Keratinocyte (primary cell): ENCODE data around the gene RGL3. TPM values are rescaled to one million over a fixed set of nuclear protein-coding genes. Genes with fewer than 3 reads are reported as not detected.

Experiments used
- DNase-seq: peaks from one replicate; pipeline ENCODE4 v3.0.0-alpha.2; 2011; ENCODE audit warnings: low read depth, missing footprints, low spot score
- FAIRE-seq: peaks from 2 replicates; lab custom pipeline; 2011; peaks lifted over from hg19 to GRCh38; lab: Jason Lieb, UNC
- H2AFZ ChIP-seq: 2 replicates; pipeline ENCODE4 v1.6.0; 2012; ENCODE audit warnings: low read length, control low read depth, inconsistent platforms; ENCODE audit not compliant: control insufficient read depth
- H3K27ac ChIP-seq: 2 replicates; pipeline ENCODE4 v1.5.1; 2011; ENCODE audit warnings: low read length; ENCODE audit not compliant: control insufficient read depth, insufficient read depth
- H3K27me3 ChIP-seq: 3 replicates; pipeline ENCODE4 v1.6.0; 2011; ENCODE audit warnings: low read length; ENCODE audit not compliant: control insufficient read depth, insufficient read depth; ENCODE audit errors: extremely low read depth
- H3K36me3 ChIP-seq, 2 experiments: 2 replicates in 1 of 2; 3 replicates in 1 of 2; pipeline ENCODE4 v1.5.1; 2011; ENCODE audit warnings: low read length in 2 of 2, mild to moderate bottlenecking in 1 of 2; ENCODE audit not compliant: control insufficient read depth in 2 of 2, insufficient read depth in 2 of 2; ENCODE audit errors: extremely low read depth in 1 of 2
- H3K4me1 ChIP-seq: 3 replicates; pipeline ENCODE4 v1.5.1; 2011; ENCODE audit warnings: low read length; ENCODE audit not compliant: control insufficient read depth, insufficient read depth; ENCODE audit errors: extremely low read depth
- H3K4me2 ChIP-seq: 3 replicates; pipeline ENCODE4 v1.6.0; 2011; ENCODE audit warnings: low read depth, low read length; ENCODE audit not compliant: control insufficient read depth, insufficient read depth; ENCODE audit errors: extremely low read depth
- H3K4me3 ChIP-seq, 3 experiments: fragments of 200-600 bp in 1 of 3; sonication (generic) in 1 of 3; 2 replicates in 2 of 3; 3 replicates in 1 of 3; pipeline ENCODE4 v1.5.1; 2011 to 2016; ENCODE audit warnings: low read length in 3 of 3, mild to moderate bottlenecking in 3 of 3, control low read depth in 2 of 3, inconsistent platforms in 1 of 3, low read depth in 1 of 3, mixed read lengths in 1 of 3, mixed run types in 1 of 3, moderate library complexity in 1 of 3; ENCODE audit not compliant: control insufficient read depth in 2 of 3, insufficient read depth in 2 of 3; ENCODE audit errors: extremely low read depth in 1 of 3
- H3K79me2 ChIP-seq: 2 replicates; pipeline ENCODE4 v1.6.0; 2012; ENCODE audit warnings: low read length; ENCODE audit not compliant: control insufficient read depth, insufficient read depth
- H3K9ac ChIP-seq: 3 replicates; pipeline ENCODE4 v1.6.0; 2011; ENCODE audit warnings: low read length; ENCODE audit not compliant: control insufficient read depth, insufficient read depth; ENCODE audit errors: extremely low read depth
- H3K9me1 ChIP-seq: 3 replicates; pipeline ENCODE4 v1.6.0; 2011; ENCODE audit warnings: low read length; ENCODE audit not compliant: control insufficient read depth, insufficient read depth; ENCODE audit errors: extremely low read depth
- H3K9me3 ChIP-seq: 2 replicates; pipeline ENCODE4 v1.5.1; 2012; ENCODE audit warnings: low read depth, low read length; ENCODE audit not compliant: control insufficient read depth
- H4K20me1 ChIP-seq: 3 replicates; pipeline ENCODE4 v1.6.0; 2011; ENCODE audit warnings: low read length; ENCODE audit not compliant: control insufficient read depth, insufficient read depth; ENCODE audit errors: extremely low read depth
- EZH2 ChIP-seq: IDR thresholded peaks from one replicate; pipeline ENCODE4 v1.6.1; 2012; ENCODE audit warnings: inconsistent platforms, mild to moderate bottlenecking, low read length, moderate library complexity
- dilution Hi-C: fragments of 300-500 bp; cut with MboI; formaldehyde crosslinking; loops from one replicate; pipeline ENCODE4 v1.7.0; 2020; ENCODE audit warnings: low sequenced_read_pairs; ENCODE audit not compliant: extremely low pct_ligation_motif_present
- polyA plus RNA-seq, 5 experiments: library from polyadenylated mRNA; depleted of rRNA in 3 of 5; stranded (reverse) in 3 of 5; stranded (forward) in 1 of 5; unstranded in 1 of 5; fragments of >200 nt; gene quantifications; 1 replicate in 1 of 5; 2 replicates in 3 of 5; 3 replicates in 1 of 5; pipeline versions ENCODE4 v1.2.1 to v1.2.3, GENCODE V29; 2011 to 2012; ENCODE audit warnings: missing spikeins in 2 of 5, low read depth in 1 of 5, low replicate concordance in 1 of 5
- TF ChIP-seq, protein P1 (sequence below), 3 experiments: IDR thresholded peaks in 1 of 3; conservative IDR thresholded peaks in 1 of 3; optimal IDR thresholded peaks in 1 of 3; 2 replicates in 2 of 3; 3 replicates in 1 of 3; pipeline versions ENCODE3 to v1.5.1; 2011; ENCODE audit warnings: low read length in 3 of 3, mild to moderate bottlenecking in 3 of 3, moderate library complexity in 2 of 3, control low read depth in 1 of 3, inconsistent platforms in 1 of 3; ENCODE audit not compliant: insufficient read depth in 2 of 3; ENCODE audit errors: extremely low read depth in 1 of 3

RGL3 gene
- polyA plus RNA-seq, 1 donor (not counting 4 experiments of a cell fraction or from before 2014, with no cell fraction given): not detected

GRCh38 chr19:11426656-11427055 lies 7.5 kb upstream of the RGL3 start:
- H4K20me1 ChIP-seq: no peaks in the 10 kb centered on the region
- no peak overlapping the region for H3K27ac ChIP-seq
- H3K9ac ChIP-seq: no peak overlapping the region
- FAIRE-seq: no peak
- no peak for DNase-seq
- dilution Hi-C loops: no loop called here
- no peak overlapping the region for H2AFZ ChIP-seq
- no peaks in the 10 kb centered on the region for H3K79me2 ChIP-seq
- no peak overlapping the region for H3K4me3 ChIP-seq
- no peaks in the 10 kb centered on the region for H3K36me3 ChIP-seq
- H3K27me3 ChIP-seq: peaks cover 20% of the 10 kb centered on the region
- H3K9me1 ChIP-seq: no peaks in the 10 kb centered on the region
- H3K4me2 ChIP-seq: no peak overlapping the region
- H3K4me1 ChIP-seq: peaks cover 15% of the 10 kb centered on the region
- TF ChIP-seq, protein P1, sequence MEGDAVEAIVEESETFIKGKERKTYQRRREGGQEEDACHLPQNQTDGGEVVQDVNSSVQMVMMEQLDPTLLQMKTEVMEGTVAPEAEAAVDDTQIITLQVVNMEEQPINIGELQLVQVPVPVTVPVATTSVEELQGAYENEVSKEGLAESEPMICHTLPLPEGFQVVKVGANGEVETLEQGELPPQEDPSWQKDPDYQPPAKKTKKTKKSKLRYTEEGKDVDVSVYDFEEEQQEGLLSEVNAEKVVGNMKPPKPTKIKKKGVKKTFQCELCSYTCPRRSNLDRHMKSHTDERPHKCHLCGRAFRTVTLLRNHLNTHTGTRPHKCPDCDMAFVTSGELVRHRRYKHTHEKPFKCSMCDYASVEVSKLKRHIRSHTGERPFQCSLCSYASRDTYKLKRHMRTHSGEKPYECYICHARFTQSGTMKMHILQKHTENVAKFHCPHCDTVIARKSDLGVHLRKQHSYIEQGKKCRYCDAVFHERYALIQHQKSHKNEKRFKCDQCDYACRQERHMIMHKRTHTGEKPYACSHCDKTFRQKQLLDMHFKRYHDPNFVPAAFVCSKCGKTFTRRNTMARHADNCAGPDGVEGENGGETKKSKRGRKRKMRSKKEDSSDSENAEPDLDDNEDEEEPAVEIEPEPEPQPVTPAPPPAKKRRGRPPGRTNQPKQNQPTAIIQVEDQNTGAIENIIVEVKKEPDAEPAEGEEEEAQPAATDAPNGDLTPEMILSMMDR (optimal IDR thresholded peaks at IDR 0.05 in 1 of 3, IDR thresholded peaks at IDR 0.05 in 1 of 3, conservative IDR thresholded peaks at IDR 0.05 in 1 of 3; ENCODE audit: extremely low read depth in 1 of 3, insufficient read depth in 2 of 3, low read length in 3 of 3): no peak
- TF ChIP-seq EZH2: no peak
- H3K9me3 ChIP-seq: no peaks in the 10 kb centered on the region

- no peaks in the 10 kb centered on the region for H3K9me3 ChIP-seq
- no peaks in the 10 kb centered on the region for H3K9me1 ChIP-seq
- dilution Hi-C loops: no loop called here
- no peak overlapping the region for H3K4me2 ChIP-seq
- H3K79me2 ChIP-seq: no peaks in the 10 kb centered on the region
- FAIRE-seq (no peak), DNase-seq (no peak)
- no peaks in the 10 kb centered on the region for H3K36me3 ChIP-seq
- TF ChIP-seq, protein P1 (optimal IDR thresholded peaks at IDR 0.05 in 1 of 3, IDR thresholded peaks at IDR 0.05 in 1 of 3, conservative IDR thresholded peaks at IDR 0.05 in 1 of 3; ENCODE audit: extremely low read depth in 1 of 3, insufficient read depth in 2 of 3, low read length in 3 of 3): no peak
- TF ChIP-seq EZH2: no peak
- H2AFZ ChIP-seq: no peak overlapping the region
- no peak overlapping the region for H3K4me3 ChIP-seq
- peaks cover 28% of the 10 kb centered on the region for H3K27me3 ChIP-seq
- H4K20me1 ChIP-seq: no peaks in the 10 kb centered on the region
- no peak overlapping the region for H3K9ac ChIP-seq
- H3K4me1 ChIP-seq: peaks cover 17% of the 10 kb centered on the region
- no peak overlapping the region for H3K27ac ChIP-seq
Measured at GRCh38 chr19:11425719-11426457, 6.8 kb upstream of the RGL3 start.
